Ishikawa (cell line): ENCODE data around the gene SLC44A2.
A peak's percentile ranks its signal among the peaks of the same experiment; 100 is the strongest.

Experiments
- CEBPB ChIP-seq: IDR thresholded peaks from 2 replicates; pipeline ENCODE4 v1.6.1; 2012
- CREB1 ChIP-seq: IDR thresholded peaks from 2 replicates; pipeline ENCODE4 v1.6.1; 2012; ENCODE audit warnings: low read depth
- EGR1 ChIP-seq: IDR thresholded peaks from 2 replicates; pipeline ENCODE4 v1.6.1; 2012
- EP300 ChIP-seq: IDR thresholded peaks from 2 replicates; pipeline ENCODE4 v1.6.1; 2012; ENCODE audit warnings: borderline replicate concordance
- FOXM1 ChIP-seq: IDR thresholded peaks from 2 replicates; pipeline ENCODE4 v1.6.1; 2012; ENCODE audit warnings: low read depth, borderline replicate concordance
- MAX ChIP-seq: IDR thresholded peaks from 2 replicates; pipeline ENCODE4 v1.6.1; 2012
- NFIC ChIP-seq: IDR thresholded peaks from 2 replicates; pipeline ENCODE4 v1.6.1; 2012
- RAD21 ChIP-seq: IDR thresholded peaks from 2 replicates; pipeline ENCODE4 v1.6.1; 2012; ENCODE audit warnings: low read depth
- TAF1 ChIP-seq: IDR thresholded peaks from 2 replicates; pipeline ENCODE4 v1.6.1; 2012; ENCODE audit warnings: low read depth, mild to moderate bottlenecking
- TCF12 ChIP-seq: IDR thresholded peaks from 2 replicates; pipeline ENCODE4 v1.6.1; 2012; ENCODE audit warnings: low read depth
- TEAD4 ChIP-seq: IDR thresholded peaks from 2 replicates; pipeline ENCODE4 v1.6.1; 2012
- YY1 ChIP-seq: IDR thresholded peaks from 2 replicates; pipeline ENCODE4 v1.6.1; 2012; ENCODE audit warnings: low read depth
- ZBTB7A ChIP-seq: IDR thresholded peaks from 2 replicates; pipeline ENCODE4 v1.6.1; 2012; ENCODE audit warnings: low read depth
- TF ChIP-seq, protein P1 (sequence below): IDR thresholded peaks from 2 replicates; pipeline ENCODE4 v1.6.1; 2012
- TF ChIP-seq, protein P2 (sequence below): IDR thresholded peaks from 2 replicates; pipeline ENCODE4 v1.6.1; 2012; ENCODE audit warnings: low read depth, mild to moderate bottlenecking

SLC44A2 gene

GRCh38 chr19:10644260-10645007, 19.1 kb downstream of the SLC44A2 start:
- peak; percentile 19; the same call in 1 of the 2 replicates for TF ChIP-seq MAX
- TF ChIP-seq, protein P1, sequence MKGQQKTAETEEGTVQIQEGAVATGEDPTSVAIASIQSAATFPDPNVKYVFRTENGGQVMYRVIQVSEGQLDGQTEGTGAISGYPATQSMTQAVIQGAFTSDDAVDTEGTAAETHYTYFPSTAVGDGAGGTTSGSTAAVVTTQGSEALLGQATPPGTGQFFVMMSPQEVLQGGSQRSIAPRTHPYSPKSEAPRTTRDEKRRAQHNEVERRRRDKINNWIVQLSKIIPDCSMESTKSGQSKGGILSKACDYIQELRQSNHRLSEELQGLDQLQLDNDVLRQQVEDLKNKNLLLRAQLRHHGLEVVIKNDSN = no peak; the same call in 1 of the 2 replicates
- TF ChIP-seq FOXM1 = no peak
- TF ChIP-seq TCF12 = no peak
- TF ChIP-seq EGR1 = no peak
- no peak for TF ChIP-seq TEAD4
- TF ChIP-seq RAD21 = peak; percentile 95
- TF ChIP-seq CREB1 = no peak
- 0 out of 2 replicates have a peak, but pooled peaks have one; percentile 38 for TF ChIP-seq ZBTB7A
- TF ChIP-seq, protein P2, sequence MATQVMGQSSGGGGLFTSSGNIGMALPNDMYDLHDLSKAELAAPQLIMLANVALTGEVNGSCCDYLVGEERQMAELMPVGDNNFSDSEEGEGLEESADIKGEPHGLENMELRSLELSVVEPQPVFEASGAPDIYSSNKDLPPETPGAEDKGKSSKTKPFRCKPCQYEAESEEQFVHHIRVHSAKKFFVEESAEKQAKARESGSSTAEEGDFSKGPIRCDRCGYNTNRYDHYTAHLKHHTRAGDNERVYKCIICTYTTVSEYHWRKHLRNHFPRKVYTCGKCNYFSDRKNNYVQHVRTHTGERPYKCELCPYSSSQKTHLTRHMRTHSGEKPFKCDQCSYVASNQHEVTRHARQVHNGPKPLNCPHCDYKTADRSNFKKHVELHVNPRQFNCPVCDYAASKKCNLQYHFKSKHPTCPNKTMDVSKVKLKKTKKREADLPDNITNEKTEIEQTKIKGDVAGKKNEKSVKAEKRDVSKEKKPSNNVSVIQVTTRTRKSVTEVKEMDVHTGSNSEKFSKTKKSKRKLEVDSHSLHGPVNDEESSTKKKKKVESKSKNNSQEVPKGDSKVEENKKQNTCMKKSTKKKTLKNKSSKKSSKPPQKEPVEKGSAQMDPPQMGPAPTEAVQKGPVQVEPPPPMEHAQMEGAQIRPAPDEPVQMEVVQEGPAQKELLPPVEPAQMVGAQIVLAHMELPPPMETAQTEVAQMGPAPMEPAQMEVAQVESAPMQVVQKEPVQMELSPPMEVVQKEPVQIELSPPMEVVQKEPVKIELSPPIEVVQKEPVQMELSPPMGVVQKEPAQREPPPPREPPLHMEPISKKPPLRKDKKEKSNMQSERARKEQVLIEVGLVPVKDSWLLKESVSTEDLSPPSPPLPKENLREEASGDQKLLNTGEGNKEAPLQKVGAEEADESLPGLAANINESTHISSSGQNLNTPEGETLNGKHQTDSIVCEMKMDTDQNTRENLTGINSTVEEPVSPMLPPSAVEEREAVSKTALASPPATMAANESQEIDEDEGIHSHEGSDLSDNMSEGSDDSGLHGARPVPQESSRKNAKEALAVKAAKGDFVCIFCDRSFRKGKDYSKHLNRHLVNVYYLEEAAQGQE = no peak
- no peak for TF ChIP-seq CEBPB

DNA sequence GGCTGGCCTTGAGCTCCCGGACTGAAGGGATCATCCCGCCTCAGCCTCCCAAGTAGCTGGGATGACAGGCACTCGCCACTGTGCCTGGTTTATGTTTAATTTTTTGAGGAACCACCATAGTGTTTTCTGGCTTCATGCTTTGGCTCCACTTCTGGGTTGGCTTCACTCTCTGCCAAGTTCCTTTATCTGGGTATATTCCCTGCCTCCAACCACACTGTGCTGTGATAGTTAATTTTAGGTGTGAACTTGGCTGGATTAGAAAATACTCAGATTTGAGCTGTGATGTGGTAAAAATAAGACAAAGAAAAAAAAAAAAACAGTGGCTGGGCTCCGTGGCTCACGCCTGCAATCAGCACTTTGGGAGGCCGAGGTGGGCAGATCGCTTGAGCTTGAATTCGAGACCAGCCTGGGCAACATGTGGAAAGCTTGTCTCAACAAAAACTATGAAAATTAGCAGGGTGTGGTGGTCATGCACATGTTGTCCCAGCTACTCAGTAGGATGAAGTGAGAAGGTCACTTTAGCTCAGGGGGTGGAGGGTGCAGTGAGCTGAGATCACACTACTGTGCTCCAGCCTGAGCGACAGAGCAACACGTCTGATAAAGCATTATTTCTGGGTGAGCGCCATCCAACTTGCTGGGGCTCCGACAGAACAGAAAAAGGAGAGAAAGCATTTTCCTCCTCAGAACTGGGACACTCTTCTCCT, 21.3 kb downstream of the SLC44A2 start:
- TF ChIP-seq TAF1 (no peak), FOXM1 (no peak), CREB1 (no peak), YY1 (no peak), NFIC (no peak), TEAD4 (no peak), MAX (no peak), EP300 (no peak), EGR1 (no peak), CEBPB (no peak), TCF12 (no peak), ZBTB7A (no peak), RAD21 (no peak)
- TF ChIP-seq, protein P1 = no peak
- TF ChIP-seq, protein P2 = no peak

GRCh38 chr19:10648360-10648759, 23.0 kb downstream of the SLC44A2 start:
- TF ChIP-seq TCF12 (no peak), FOXM1 (no peak), RAD21 (no peak), NFIC (no peak), CREB1 (no peak), EP300 (no peak)
- TF ChIP-seq, protein P2 = no peak
- TF ChIP-seq, protein P1 = no peak

GRCh38 chr19:10651851-10652250, 26.5 kb downstream of the SLC44A2 start:
- TF ChIP-seq RAD21 = no peak
- no peak for TF ChIP-seq ZBTB7A
- TF ChIP-seq EGR1 = no peak
- TF ChIP-seq EP300 = no peak
- TF ChIP-seq YY1 = no peak
- no peak for TF ChIP-seq CEBPB
- no peak for TF ChIP-seq FOXM1
